Left ventricle myocardium inferior (tissue), 1 donor: ENCODE data around the gene MOB3A. TPM values are rescaled to one million over a fixed set of nuclear protein-coding genes. Genes with fewer than 3 reads are reported as not detected.
A peak's percentile ranks its signal among the peaks of the same experiment; 100 is the strongest.

Experiments used
- DNase-seq: peaks from one replicate; pipeline ENCODE4 v3.0.0-alpha.2; 2020
- H3K27ac ChIP-seq: fragments of 200-600 bp; replicated peaks from 2 replicates; pipeline ENCODE4 v1.8.0; 2021
- H3K27me3 ChIP-seq: fragments of 200-600 bp; 2 replicates; pipeline ENCODE4 v1.8.0; 2021; ENCODE audit warnings: low read depth
- H3K36me3 ChIP-seq: fragments of 200-600 bp; 2 replicates; pipeline ENCODE4 v1.8.0; 2021
- H3K4me1 ChIP-seq: fragments of 200-600 bp; 2 replicates; pipeline ENCODE4 v1.8.0; 2021
- H3K4me3 ChIP-seq: fragments of 200-600 bp; 2 replicates; pipeline ENCODE4 v1.8.0; 2021; ENCODE audit warnings: mild to moderate bottlenecking, moderate library complexity
- H3K9me3 ChIP-seq: fragments of 200-600 bp; replicated peaks from 2 replicates; pipeline ENCODE4 v1.8.0; 2021
- CTCF ChIP-seq: fragments of 200-600 bp; IDR thresholded peaks from 2 replicates; pipeline ENCODE4 v1.8.0; 2021; ENCODE audit warnings: antibody characterized with exemption, mild to moderate bottlenecking, borderline replicate concordance
- intact Hi-C: fragments of 100-400 bp; cut with micrococcal nuclease; formaldehyde crosslinking; loops from one replicate; pipeline ENCODE4 v1.11.0; 2022
- long read RNA-seq: library from polyadenylated mRNA; unstranded; transcript quantifications from one replicate; pipeline ENCODE4 v2.0.0, GENCODE V29; 2021
- total RNA-seq: library from RNA; stranded (reverse); fragmentation: NEBNext Ultra II Directional; extraction: Animal tissue kit (Norgen Biotek cat#: 25700); gene quantifications from one replicate; pipeline ENCODE4 v1.2.1, GENCODE V29; 2021
- donor health status: DM: no; HTN: yes; CAD: no; lungs with severe emphysema.

Gene MOB3A
- 16.1 TPM for total RNA-seq
- long read RNA-seq, transcript MOB3A-201 (5 exons, 3,391 nt), result major isoform, 18 of 27 reads
- long read RNA-seq, partial matches to known transcripts, result 1 of 27 reads
- long read RNA-seq, other reads (novel, unspliced or antisense), result 8 of 27 reads

- Histone ChIP-seq H3K27me3 (no peaks in the 10 kb centered on the region), H3K27ac (peak within 1 kb of the TSS; percentile 95), H3K9me3 (no peaks in the 10 kb centered on the region), H3K4me3 (peak within 1 kb of the TSS; percentile 82), H3K4me1 (peaks cover 61% of the 10 kb centered on the region), H3K36me3 (peaks cover 19% of the 10 kb centered on the region)
- peak; percentile 91 for DNase-seq
- peak; percentile 64 for TF ChIP-seq CTCF
- intact Hi-C loops, result no loop called here
Measured at GRCh38 chr19:2096034-2096479, at the start of gene MOB3A. TSS of gene MOB3A (minus strand) at chr19:2096326. CDS start at chr19:2078560, 17,766 bp downstream.

GRCh38 chr19:2145831-2146241 lies 49.7 kb upstream of the MOB3A start:
- no peak for DNase-seq
- Histone ChIP-seq H3K4me3 (no peak overlapping the region), H3K4me1 (peaks cover 69% of the 10 kb centered on the region), H3K36me3 (no peaks in the 10 kb centered on the region), H3K27ac (no peak overlapping the region), H3K27me3 (no peaks in the 10 kb centered on the region), H3K9me3 (no peaks in the 10 kb centered on the region)
- TF ChIP-seq CTCF, result no peak
- intact Hi-C loops, result no loop called here

GRCh38 chr19:2144190-2144589 lies 48.1 kb upstream of the MOB3A start:
- Histone ChIP-seq H3K27ac (no peak overlapping the region), H3K9me3 (no peaks in the 10 kb centered on the region), H3K4me1 (peaks cover 61% of the 10 kb centered on the region), H3K36me3 (peaks cover 11% of the 10 kb centered on the region), H3K27me3 (no peaks in the 10 kb centered on the region), H3K4me3 (no peak overlapping the region)
- intact Hi-C loops, result no loop called here
- no peak for TF ChIP-seq CTCF
- no peak for DNase-seq

GRCh38 chr19:2142173-2142829 lies 46.2 kb upstream of the MOB3A start:
- H3K27me3 ChIP-seq, result no peaks in the 10 kb centered on the region
- H3K9me3 ChIP-seq, result no peaks in the 10 kb centered on the region
- H3K4me3 ChIP-seq, result no peak overlapping the region
- peaks cover 24% of the 10 kb centered on the region for H3K36me3 ChIP-seq
- H3K4me1 ChIP-seq, result peaks cover 60% of the 10 kb centered on the region
- H3K27ac ChIP-seq, result no peak overlapping the region
- TF ChIP-seq CTCF, result no peak
- intact Hi-C loops, result no loop called here
- no peak for DNase-seq

- no peaks in the 10 kb centered on the region for H3K27me3 ChIP-seq
- intact Hi-C loops, result no loop called here
- TF ChIP-seq CTCF, result no peak
- H3K9me3 ChIP-seq, result no peaks in the 10 kb centered on the region
- H3K4me3 ChIP-seq, result no peak overlapping the region
- H3K36me3 ChIP-seq, result peaks cover 43% of the 10 kb centered on the region
- DNase-seq, result no peak
- peaks cover 40% of the 10 kb centered on the region for H3K4me1 ChIP-seq
- H3K27ac ChIP-seq, result no peak overlapping the region
Measured at GRCh38 chr19:2140138-2140569, 44.0 kb upstream of the MOB3A start.
